HEK293 (cell line): ENCODE results near the gene BMF.
A peak's percentile ranks its signal among the peaks of the same experiment; 100 is the strongest.

Experiments
- CTCF ChIA-PET: fragments of 350-600 bp; formaldehyde crosslinking; extraction: SDS; loops from one replicate; lab custom pipeline; 2021; ENCODE audit warnings: antibody characterized with exemption; lab: Yijun Ruan, JAX
- POLR2A ChIA-PET: fragments of 300-600 bp; formaldehyde crosslinking; extraction: SDS; loops from one replicate; lab custom pipeline; 2020; ENCODE audit warnings: antibody characterized with exemption, inconsistent platforms; lab: Yijun Ruan, JAX
- H3K27ac ChIP-seq: fragments of 200-500 bp; sonication (Bioruptor generic); 2 replicates; pipeline ENCODE4 v1.5.1; 2014; ENCODE audit warnings: low read depth, low read length, control low read depth, inconsistent platforms; ENCODE audit errors: extremely low read depth
- H3K36me3 ChIP-seq, 2 experiments: fragments of 200-500 bp in 1 of 2; sonication (Bioruptor generic) in 1 of 2; 1 replicate in 1 of 2; 2 replicates in 1 of 2; pipeline ENCODE4 v1.5.1; 2014 to 2017; ENCODE audit warnings: inconsistent platforms in 2 of 2, low read length in 2 of 2; ENCODE audit not compliant: control insufficient read depth in 2 of 2, insufficient read depth in 1 of 2
- H3K4me1 ChIP-seq: fragments of 200-500 bp; sonication (Bioruptor generic); 2 replicates; pipeline ENCODE4 v1.5.1; 2014; ENCODE audit warnings: mild to moderate bottlenecking, low read length, inconsistent platforms; ENCODE audit not compliant: control insufficient read depth, insufficient read depth
- H3K4me3 ChIP-seq: 2 replicates; pipeline ENCODE4 v1.5.1; 2011; ENCODE audit warnings: low read depth, mild to moderate bottlenecking, control low read depth, low read length, moderate library complexity
- H3K9me3 ChIP-seq: fragments of 200-500 bp; sonication (Bioruptor generic); 2 replicates; pipeline ENCODE4 v1.5.1; 2014; ENCODE audit warnings: low read depth, low read length, inconsistent platforms; ENCODE audit not compliant: control insufficient read depth, insufficient read depth
- EGR2 ChIP-seq: fragments of 450-650 bp; formaldehyde crosslinking; IDR thresholded peaks from 2 replicates; pipeline ENCODE4 v1.5.1; 2016; ENCODE audit warnings: low read depth, missing biosample characterization, missing genetic modification characterization
- GFI1B ChIP-seq: fragments of 450-650 bp; formaldehyde crosslinking; IDR thresholded peaks from 2 replicates; pipeline ENCODE4 v1.5.1; 2016; ENCODE audit warnings: missing biosample characterization, missing genetic modification characterization
- GLI4 ChIP-seq: fragments of 450-650 bp; formaldehyde crosslinking; IDR thresholded peaks from 2 replicates; pipeline ENCODE4 v1.5.1; 2016; ENCODE audit warnings: missing biosample characterization, missing genetic modification characterization
- KLF1 ChIP-seq: fragments of 450-650 bp; formaldehyde crosslinking; IDR thresholded peaks from 2 replicates; pipeline ENCODE4 v1.5.1; 2016; ENCODE audit warnings: missing biosample characterization, missing genetic modification characterization
- KLF16 ChIP-seq: fragments of 450-650 bp; formaldehyde crosslinking; IDR thresholded peaks from 2 replicates; pipeline ENCODE4 v1.5.1; 2017; ENCODE audit warnings: missing biosample characterization, missing genetic modification characterization
- RBAK ChIP-seq: fragments of 450-650 bp; formaldehyde crosslinking; IDR thresholded peaks from 2 replicates; pipeline ENCODE4 v1.5.1; 2016; ENCODE audit warnings: missing biosample characterization, missing genetic modification characterization
- SCRT2 ChIP-seq: fragments of 450-650 bp; formaldehyde crosslinking; IDR thresholded peaks from 2 replicates; pipeline ENCODE4 v1.5.1; 2016; ENCODE audit warnings: missing biosample characterization, missing genetic modification characterization
- SP2 ChIP-seq: fragments of 450-650 bp; formaldehyde crosslinking; IDR thresholded peaks from 2 replicates; pipeline ENCODE4 v1.5.1; 2016; ENCODE audit warnings: missing biosample characterization, missing genetic modification characterization
- ZBTB48 ChIP-seq: fragments of 450-650 bp; formaldehyde crosslinking; IDR thresholded peaks from 2 replicates; pipeline ENCODE4 v1.5.1; 2016; ENCODE audit warnings: missing biosample characterization, missing genetic modification characterization
- ZNF112 ChIP-seq: fragments of 450-650 bp; formaldehyde crosslinking; IDR thresholded peaks from 2 replicates; pipeline ENCODE4 v1.5.0; 2017; ENCODE audit warnings: missing biosample characterization, missing genetic modification characterization
- ZNF138 ChIP-seq: fragments of 450-650 bp; formaldehyde crosslinking; IDR thresholded peaks from 2 replicates; pipeline ENCODE4 v1.5.1; 2016; ENCODE audit warnings: missing biosample characterization, missing genetic modification characterization, borderline replicate concordance
- ZNF146 ChIP-seq: fragments of 450-650 bp; formaldehyde crosslinking; IDR thresholded peaks from 2 replicates; pipeline ENCODE4 v1.5.1; 2016; ENCODE audit warnings: missing biosample characterization, missing genetic modification characterization
- ZNF394 ChIP-seq: fragments of 450-650 bp; formaldehyde crosslinking; IDR thresholded peaks from 2 replicates; pipeline ENCODE4 v1.5.1; 2016; ENCODE audit warnings: missing biosample characterization, missing genetic modification characterization, mild to moderate bottlenecking, moderate library complexity, borderline replicate concordance
- ZNF423 ChIP-seq: fragments of 450-650 bp; formaldehyde crosslinking; IDR thresholded peaks from 2 replicates; pipeline ENCODE4 v1.5.1; 2016; ENCODE audit warnings: missing biosample characterization, missing genetic modification characterization
- ZNF558 ChIP-seq: fragments of 450-650 bp; formaldehyde crosslinking; IDR thresholded peaks from 2 replicates; pipeline ENCODE4 v1.5.1; 2016; ENCODE audit warnings: missing biosample characterization, missing genetic modification characterization
- ZNF560 ChIP-seq: fragments of 450-650 bp; formaldehyde crosslinking; IDR thresholded peaks from 2 replicates; pipeline ENCODE4 v1.5.1; 2017; ENCODE audit warnings: missing biosample characterization, missing genetic modification characterization, borderline replicate concordance
- ZNF626 ChIP-seq: fragments of 450-650 bp; sonication (Bioruptor Pico); formaldehyde crosslinking; IDR thresholded peaks from 2 replicates; pipeline ENCODE4 v1.5.1; 2018; ENCODE audit warnings: missing biosample characterization, missing genetic modification characterization, inconsistent platforms
- ZNF677 ChIP-seq: fragments of 450-650 bp; IDR thresholded peaks from 2 replicates; pipeline ENCODE4 v1.5.0; 2018; ENCODE audit warnings: missing biosample characterization, mild to moderate bottlenecking, missing genetic modification characterization, moderate library complexity
- ZNF707 ChIP-seq: fragments of 450-650 bp; formaldehyde crosslinking; IDR thresholded peaks from 2 replicates; pipeline ENCODE4 v1.5.1; 2016; ENCODE audit warnings: missing biosample characterization, missing genetic modification characterization
- ZNF777 ChIP-seq: fragments of 450-650 bp; formaldehyde crosslinking; IDR thresholded peaks from 2 replicates; pipeline ENCODE4 v1.5.1; 2017; ENCODE audit warnings: missing biosample characterization, missing genetic modification characterization, borderline replicate concordance
- ZNF791 ChIP-seq: fragments of 450-650 bp; formaldehyde crosslinking; IDR thresholded peaks from 2 replicates; pipeline ENCODE4 v1.5.1; 2016; ENCODE audit warnings: missing biosample characterization, missing genetic modification characterization
- ZSCAN23 ChIP-seq: fragments of 450-650 bp; formaldehyde crosslinking; IDR thresholded peaks from 2 replicates; pipeline ENCODE4 v1.5.1; 2016; ENCODE audit warnings: missing biosample characterization, missing genetic modification characterization
- ZXDB ChIP-seq: fragments of 450-650 bp; formaldehyde crosslinking; IDR thresholded peaks from 2 replicates; pipeline ENCODE4 v1.5.1; 2016; ENCODE audit warnings: missing biosample characterization, missing genetic modification characterization
- TF ChIP-seq, protein P1 (sequence below): fragments of 450-650 bp; formaldehyde crosslinking; IDR thresholded peaks from 2 replicates; pipeline ENCODE4 v1.5.1; 2016; ENCODE audit warnings: missing biosample characterization, missing genetic modification characterization
- TF ChIP-seq, protein P2 (sequence below): fragments of 450-650 bp; formaldehyde crosslinking; IDR thresholded peaks from 2 replicates; pipeline ENCODE4 v1.5.1; 2016; ENCODE audit warnings: missing biosample characterization, missing genetic modification characterization
- TF ChIP-seq, protein P3 (sequence below): fragments of 450-650 bp; formaldehyde crosslinking; IDR thresholded peaks from 2 replicates; pipeline ENCODE4 v1.5.1; 2017; ENCODE audit warnings: missing biosample characterization, missing genetic modification characterization
- TF ChIP-seq, protein P4 (sequence below): fragments of 450-650 bp; formaldehyde crosslinking; IDR thresholded peaks from 2 replicates; pipeline ENCODE4 v1.5.1; 2016; ENCODE audit warnings: missing biosample characterization, missing genetic modification characterization
- TF ChIP-seq, protein P5 (sequence below): fragments of 450-650 bp; formaldehyde crosslinking; IDR thresholded peaks from 2 replicates; pipeline ENCODE4 v1.5.1; 2016; ENCODE audit warnings: missing biosample characterization, missing genetic modification characterization

BMF gene, protein sequence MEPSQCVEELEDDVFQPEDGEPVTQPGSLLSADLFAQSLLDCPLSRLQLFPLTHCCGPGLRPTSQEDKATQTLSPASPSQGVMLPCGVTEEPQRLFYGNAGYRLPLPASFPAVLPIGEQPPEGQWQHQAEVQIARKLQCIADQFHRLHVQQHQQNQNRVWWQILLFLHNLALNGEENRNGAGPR

DNA sequence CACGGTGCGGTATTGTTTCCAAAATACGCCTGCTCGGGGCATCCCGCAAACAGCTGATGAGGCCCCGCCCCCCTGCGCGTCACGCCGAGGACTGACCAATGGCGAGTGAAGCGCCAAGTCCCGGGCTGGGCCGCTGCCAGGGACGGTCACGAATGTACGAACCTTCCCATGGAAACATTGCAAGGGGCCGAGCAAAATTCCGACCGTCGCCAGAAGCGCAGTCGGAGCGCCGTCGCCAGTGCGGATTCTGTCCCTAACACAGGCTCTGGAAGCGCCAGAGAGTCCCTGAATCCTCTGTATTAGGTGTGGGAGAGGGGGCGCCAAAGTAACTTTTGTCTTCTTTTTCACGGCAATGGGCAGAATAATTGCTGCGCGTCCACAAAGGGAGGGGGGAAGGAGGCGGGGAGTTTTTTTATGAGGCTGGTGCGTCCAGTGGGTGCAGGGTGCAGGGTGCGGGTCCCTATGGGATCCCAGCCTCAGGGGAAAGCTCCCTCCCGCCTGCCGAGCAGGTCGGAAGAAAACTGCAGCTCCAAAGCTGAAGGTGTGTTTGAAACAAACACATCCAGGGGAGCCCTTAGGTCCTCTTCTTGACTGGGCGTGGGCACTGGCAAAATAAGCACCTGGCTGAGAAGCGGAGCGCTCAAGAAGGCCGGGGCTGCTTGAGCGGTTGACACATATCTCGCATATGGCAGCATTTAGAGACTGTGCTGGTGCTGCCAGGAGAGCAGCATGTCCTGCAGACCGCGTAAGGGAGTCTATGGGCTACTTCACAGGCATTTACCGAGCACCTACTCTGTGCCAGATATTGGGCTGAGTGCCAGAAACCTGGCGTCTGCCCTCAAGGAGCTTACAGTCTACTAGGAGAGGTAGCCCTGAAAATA, at the start of gene BMF:
TSS of gene BMF (minus strand) at position 25 of the 881 bp plus-strand sequence. CDS start 2,793 bp downstream, outside the sequence.
- Histone ChIP-seq H3K9me3 (no peaks in the 10 kb centered on the region), H3K27ac (peak within 1 kb of the TSS; percentile 85), H3K4me1 (peaks cover 24% of the 10 kb centered on the region), H3K4me3 (peak within 1 kb of the TSS; percentile 57), H3K36me3 (peaks cover 0 to 7% of the 10 kb centered on the region in 2 experiments; a peak in 1 of 3 replicates)
- ChIA-PET POLR2A (interaction anchor here (0.5 to 4.3 kb wide), 6 partner anchors 12 to 463 kb away, joined by 3 to 52 read pairs (median 4); partner anchors contain the start of gene BUB1B), CTCF (interaction anchor here (0.7 to 1.9 kb wide), 9 partner anchors 11 to 93 kb away, joined by 3 to 9 read pairs (median 3); partner anchors contain the start of gene BUB1B)
- no peak for TF ChIP-seq GLI4 (tag by site-specific recombination)
- TF ChIP-seq, protein P1, sequence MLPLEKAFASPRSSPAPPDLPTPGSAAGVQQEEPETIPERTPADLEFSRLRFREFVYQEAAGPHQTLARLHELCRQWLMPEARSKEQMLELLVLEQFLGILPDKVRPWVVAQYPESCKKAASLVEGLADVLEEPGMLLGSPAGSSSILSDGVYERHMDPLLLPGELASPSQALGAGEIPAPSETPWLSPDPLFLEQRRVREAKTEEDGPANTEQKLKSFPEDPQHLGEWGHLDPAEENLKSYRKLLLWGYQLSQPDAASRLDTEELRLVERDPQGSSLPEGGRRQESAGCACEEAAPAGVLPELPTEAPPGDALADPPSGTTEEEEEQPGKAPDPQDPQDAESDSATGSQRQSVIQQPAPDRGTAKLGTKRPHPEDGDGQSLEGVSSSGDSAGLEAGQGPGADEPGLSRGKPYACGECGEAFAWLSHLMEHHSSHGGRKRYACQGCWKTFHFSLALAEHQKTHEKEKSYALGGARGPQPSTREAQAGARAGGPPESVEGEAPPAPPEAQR: no peak
- peak; percentile 99 for TF ChIP-seq ZNF423
- TF ChIP-seq ZNF112 (tag by site-specific recombination): no peak
- TF ChIP-seq, protein P2, sequence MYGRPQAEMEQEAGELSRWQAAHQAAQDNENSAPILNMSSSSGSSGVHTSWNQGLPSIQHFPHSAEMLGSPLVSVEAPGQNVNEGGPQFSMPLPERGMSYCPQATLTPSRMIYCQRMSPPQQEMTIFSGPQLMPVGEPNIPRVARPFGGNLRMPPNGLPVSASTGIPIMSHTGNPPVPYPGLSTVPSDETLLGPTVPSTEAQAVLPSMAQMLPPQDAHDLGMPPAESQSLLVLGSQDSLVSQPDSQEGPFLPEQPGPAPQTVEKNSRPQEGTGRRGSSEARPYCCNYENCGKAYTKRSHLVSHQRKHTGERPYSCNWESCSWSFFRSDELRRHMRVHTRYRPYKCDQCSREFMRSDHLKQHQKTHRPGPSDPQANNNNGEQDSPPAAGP (tag by site-specific recombination): 0 out of 2 replicates have a peak, but pooled peaks have one; percentile 33
- TF ChIP-seq ZNF626 (tag by site-specific recombination): no peak
- no peak for TF ChIP-seq ZNF677 (tag by site-specific recombination)
- TF ChIP-seq, protein P3, sequence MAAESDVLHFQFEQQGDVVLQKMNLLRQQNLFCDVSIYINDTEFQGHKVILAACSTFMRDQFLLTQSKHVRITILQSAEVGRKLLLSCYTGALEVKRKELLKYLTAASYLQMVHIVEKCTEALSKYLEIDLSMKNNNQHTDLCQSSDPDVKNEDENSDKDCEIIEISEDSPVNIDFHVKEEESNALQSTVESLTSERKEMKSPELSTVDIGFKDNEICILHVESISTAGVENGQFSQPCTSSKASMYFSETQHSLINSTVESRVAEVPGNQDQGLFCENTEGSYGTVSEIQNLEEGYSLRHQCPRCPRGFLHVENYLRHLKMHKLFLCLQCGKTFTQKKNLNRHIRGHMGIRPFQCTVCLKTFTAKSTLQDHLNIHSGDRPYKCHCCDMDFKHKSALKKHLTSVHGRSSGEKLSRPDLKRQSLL: no peak
- peak; percentile 69 for TF ChIP-seq EGR2
- TF ChIP-seq, protein P4, sequence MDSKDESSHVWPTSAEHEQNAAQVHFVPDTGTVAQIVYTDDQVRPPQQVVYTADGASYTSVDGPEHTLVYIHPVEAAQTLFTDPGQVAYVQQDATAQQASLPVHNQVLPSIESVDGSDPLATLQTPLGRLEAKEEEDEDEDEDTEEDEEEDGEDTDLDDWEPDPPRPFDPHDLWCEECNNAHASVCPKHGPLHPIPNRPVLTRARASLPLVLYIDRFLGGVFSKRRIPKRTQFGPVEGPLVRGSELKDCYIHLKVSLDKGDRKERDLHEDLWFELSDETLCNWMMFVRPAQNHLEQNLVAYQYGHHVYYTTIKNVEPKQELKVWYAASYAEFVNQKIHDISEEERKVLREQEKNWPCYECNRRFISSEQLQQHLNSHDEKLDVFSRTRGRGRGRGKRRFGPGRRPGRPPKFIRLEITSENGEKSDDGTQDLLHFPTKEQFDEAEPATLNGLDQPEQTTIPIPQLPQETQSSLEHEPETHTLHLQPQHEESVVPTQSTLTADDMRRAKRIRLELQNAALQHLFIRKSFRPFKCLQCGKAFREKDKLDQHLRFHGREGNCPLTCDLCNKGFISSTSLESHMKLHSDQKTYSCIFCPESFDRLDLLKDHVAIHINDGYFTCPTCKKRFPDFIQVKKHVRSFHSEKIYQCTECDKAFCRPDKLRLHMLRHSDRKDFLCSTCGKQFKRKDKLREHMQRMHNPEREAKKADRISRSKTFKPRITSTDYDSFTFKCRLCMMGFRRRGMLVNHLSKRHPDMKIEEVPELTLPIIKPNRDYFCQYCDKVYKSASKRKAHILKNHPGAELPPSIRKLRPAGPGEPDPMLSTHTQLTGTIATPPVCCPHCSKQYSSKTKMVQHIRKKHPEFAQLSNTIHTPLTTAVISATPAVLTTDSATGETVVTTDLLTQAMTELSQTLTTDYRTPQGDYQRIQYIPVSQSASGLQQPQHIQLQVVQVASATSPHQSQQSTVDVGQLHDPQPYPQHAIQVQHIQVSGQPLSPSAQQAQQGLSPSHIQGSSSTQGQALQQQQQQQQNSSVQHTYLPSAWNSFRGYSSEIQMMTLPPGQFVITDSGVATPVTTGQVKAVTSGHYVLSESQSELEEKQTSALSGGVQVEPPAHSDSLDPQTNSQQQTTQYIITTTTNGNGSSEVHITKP (tag by site-specific recombination): peak; percentile 85
- TF ChIP-seq ZBTB48 (tag by site-specific recombination): peak; percentile 100
- TF ChIP-seq ZNF791 (tag by site-specific recombination): no peak
- TF ChIP-seq ZSCAN23 (tag by site-specific recombination): peak; percentile 22; the same call in 1 of the 2 replicates
- TF ChIP-seq ZNF777: no peak
- no peak for TF ChIP-seq ZNF707
- TF ChIP-seq ZNF394 (tag by site-specific recombination): peak; percentile 25; the same call in 1 of the 2 replicates
- no peak for TF ChIP-seq RBAK
- peak; percentile 76; the same call in 1 of the 2 replicates for TF ChIP-seq ZNF558
- TF ChIP-seq ZXDB (tag by site-specific recombination): peak; percentile 68
- TF ChIP-seq KLF16: 0 out of 2 replicates have a peak, but pooled peaks have one; percentile 24
- TF ChIP-seq ZNF146: no peak
- TF ChIP-seq ZNF560: no peak
- peak; percentile 53; the same call in 1 of the 2 replicates for TF ChIP-seq KLF1
- TF ChIP-seq ZNF138 (tag by site-specific recombination): no peak
- TF ChIP-seq GFI1B: no peak
- TF ChIP-seq, protein P5, sequence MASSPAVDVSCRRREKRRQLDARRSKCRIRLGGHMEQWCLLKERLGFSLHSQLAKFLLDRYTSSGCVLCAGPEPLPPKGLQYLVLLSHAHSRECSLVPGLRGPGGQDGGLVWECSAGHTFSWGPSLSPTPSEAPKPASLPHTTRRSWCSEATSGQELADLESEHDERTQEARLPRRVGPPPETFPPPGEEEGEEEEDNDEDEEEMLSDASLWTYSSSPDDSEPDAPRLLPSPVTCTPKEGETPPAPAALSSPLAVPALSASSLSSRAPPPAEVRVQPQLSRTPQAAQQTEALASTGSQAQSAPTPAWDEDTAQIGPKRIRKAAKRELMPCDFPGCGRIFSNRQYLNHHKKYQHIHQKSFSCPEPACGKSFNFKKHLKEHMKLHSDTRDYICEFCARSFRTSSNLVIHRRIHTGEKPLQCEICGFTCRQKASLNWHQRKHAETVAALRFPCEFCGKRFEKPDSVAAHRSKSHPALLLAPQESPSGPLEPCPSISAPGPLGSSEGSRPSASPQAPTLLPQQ (tag by site-specific recombination): peak; percentile 37; the same call in 1 of the 2 replicates
- peak; percentile 76 for TF ChIP-seq SP2
- TF ChIP-seq SCRT2 (tag by site-specific recombination): no peak
